Retinal pigment epithelial cell (primary cell): ENCODE results near the gene PEX10.
"Not testable (repeated sequence)": the region's sequence is repeated elsewhere in the genome, so short reads cannot be mapped to it uniquely, and the experiment has no call there.

Experiments
- DNase-seq: peaks from one replicate; pipeline ENCODE4 v3.0.0-alpha.2; 2010; ENCODE audit warnings: low read depth
- H3K4me3 ChIP-seq: 2 replicates; pipeline ENCODE4 v1.5.1; 2011; ENCODE audit warnings: mild to moderate bottlenecking, low read length, control low read depth, moderate library complexity
- TF ChIP-seq, protein P1 (sequence below): conservative IDR thresholded peaks from 2 replicates; pipeline ENCODE4 v1.5.1; 2011; ENCODE audit warnings: low read depth, low read length, control low read depth, inconsistent platforms

The PEX10 gene

DNA sequence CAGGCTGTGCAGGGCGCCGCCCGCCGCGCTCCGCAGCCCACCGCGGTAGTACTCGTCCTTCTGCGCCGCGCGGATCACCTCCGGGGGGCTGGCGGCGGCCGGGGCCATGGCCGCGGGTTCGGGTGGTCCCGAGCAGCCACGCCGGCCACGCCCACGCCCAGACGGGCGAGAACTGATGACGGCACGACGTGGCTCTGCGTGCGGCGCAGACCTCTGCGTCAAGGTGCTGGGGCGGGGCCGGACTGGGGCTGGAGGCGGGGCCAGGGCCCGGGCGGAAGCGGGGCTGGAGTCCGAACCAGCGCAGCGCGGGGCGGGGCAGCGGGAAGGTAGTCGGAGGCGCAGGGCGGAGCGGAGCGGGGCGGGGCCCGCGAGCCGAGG lies at the start of gene PEX10:
PEX10 (minus strand) TSS at position 170 of the 378 bp plus-strand sequence; CDS start at position 108, 62 bp downstream.
- peak; percentile 70 for DNase-seq
- H3K4me3 ChIP-seq, result peak within 1 kb of the TSS; percentile 84
- TF ChIP-seq, protein P1, sequence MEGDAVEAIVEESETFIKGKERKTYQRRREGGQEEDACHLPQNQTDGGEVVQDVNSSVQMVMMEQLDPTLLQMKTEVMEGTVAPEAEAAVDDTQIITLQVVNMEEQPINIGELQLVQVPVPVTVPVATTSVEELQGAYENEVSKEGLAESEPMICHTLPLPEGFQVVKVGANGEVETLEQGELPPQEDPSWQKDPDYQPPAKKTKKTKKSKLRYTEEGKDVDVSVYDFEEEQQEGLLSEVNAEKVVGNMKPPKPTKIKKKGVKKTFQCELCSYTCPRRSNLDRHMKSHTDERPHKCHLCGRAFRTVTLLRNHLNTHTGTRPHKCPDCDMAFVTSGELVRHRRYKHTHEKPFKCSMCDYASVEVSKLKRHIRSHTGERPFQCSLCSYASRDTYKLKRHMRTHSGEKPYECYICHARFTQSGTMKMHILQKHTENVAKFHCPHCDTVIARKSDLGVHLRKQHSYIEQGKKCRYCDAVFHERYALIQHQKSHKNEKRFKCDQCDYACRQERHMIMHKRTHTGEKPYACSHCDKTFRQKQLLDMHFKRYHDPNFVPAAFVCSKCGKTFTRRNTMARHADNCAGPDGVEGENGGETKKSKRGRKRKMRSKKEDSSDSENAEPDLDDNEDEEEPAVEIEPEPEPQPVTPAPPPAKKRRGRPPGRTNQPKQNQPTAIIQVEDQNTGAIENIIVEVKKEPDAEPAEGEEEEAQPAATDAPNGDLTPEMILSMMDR, result no peak

DNA sequence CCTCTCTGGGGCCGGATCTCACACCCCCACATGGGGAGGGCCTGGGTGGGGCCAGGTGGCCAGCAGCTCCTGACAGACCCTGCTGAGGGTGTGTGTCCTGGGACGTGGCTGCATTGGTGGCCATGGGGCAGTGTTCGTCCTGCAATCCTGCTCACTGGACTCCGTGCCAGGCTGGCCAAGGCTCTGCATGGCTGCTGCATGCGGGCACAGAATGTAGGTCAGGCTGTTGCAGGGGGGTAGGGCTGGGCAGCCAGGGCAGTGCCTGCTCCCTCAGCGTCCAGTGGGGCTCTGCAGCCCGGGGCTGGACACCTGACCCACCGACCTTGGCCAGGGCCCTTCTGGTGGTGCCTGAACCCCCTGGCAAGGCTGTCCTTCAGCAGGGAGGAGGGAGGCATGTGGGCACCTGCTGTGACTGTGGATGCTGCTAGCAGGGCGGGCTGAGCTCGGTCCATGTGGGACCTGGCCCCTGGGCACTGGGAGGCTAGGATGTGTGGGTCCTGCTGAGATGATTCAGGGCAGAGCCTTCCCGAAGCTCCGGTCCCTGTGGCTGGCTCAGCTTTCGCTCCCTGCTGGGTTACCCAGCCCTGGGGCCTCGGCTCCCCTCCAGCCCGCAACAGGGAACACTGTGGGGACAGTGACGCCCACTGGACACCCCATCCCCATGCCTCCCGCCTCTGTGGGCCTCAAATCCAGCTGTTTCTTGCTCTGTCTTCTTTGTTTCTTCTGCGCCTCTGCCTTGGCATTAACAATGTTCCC lies 48.8 kb upstream of the PEX10 start:
- TF ChIP-seq, protein P1, result no peak
- H3K4me3 ChIP-seq, result no peak overlapping the region
- no peak for DNase-seq

DNA sequence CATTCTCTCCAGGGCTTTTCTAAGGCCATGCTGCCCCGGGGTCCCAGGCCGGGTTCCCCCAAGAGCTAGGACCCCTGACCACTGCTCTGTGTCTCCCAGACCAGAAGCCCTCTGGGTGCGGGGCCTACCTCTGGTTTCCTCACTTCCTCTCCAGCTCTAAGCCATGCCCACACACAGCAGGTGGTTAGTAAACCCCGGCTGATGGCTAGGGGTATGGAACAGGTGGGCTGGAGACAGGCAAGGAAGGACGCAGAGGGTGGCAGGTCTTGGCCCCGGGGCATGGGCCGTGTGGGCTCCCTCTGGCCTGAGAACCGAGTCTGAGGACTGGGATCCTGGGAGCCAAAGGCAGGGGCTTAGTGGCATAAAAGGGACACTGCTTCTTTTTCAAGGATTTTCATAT lies 47.8 kb upstream of the PEX10 start:
- DNase-seq, result no peak
- H3K4me3 ChIP-seq, result no peak overlapping the region
- TF ChIP-seq, protein P1, result no peak

DNA sequence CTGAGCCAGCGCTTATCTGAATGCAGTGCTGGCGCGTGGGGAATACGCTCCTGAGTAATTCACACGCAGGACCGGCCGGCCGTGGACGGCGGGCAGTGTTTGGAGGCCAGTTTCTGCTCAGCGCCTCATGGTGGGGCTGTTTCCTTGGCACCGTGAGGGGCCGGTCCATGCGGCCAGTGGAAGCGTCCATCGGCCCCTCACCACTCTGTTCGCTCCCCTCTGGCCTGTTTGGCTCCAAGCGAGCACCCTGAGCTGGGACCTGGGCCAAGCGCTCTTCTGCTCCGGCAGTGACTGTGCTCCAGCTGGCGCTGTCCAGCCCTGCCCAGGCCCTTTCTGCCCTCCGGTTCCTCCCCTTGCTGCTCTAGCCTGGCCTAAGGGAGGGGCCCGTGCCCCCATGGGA lies 47.4 kb upstream of the PEX10 start:
- no peak for DNase-seq
- TF ChIP-seq, protein P1, result peak; percentile 6
- no peak overlapping the region for H3K4me3 ChIP-seq

DNA sequence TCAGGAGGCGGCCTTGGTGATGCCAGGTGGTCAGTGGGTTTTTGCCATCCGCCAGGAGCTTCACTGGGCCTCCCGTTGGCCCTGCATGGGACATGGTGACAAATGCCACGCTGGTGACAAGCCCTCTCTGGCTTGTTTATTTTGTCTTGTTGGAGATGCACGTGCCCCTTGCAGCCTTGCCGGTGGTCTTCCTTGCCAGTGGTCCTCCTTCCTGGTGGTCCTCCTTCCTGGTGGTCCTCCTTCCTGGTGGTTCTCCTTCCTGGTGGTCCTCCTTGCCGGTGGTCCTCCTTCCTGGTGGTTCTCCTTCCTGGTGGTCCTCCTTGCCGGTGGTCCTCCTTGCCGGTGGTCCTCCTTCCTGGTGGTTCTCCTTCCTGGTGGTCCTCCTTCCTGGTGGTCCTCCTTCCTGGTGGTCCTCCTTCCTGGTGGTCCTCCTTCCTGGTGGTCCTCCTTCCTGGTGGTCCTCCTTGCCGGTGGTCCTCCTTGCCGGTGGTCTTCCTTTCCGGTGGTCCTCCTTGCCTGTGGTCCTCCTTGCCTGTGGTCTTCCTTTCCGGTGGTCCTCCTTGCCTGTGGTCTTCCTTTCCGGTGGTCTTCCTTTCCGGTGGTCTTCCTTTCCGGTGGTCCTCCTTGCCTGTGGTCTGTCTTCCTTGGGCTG lies 46.9 kb upstream of the PEX10 start:
- H3K4me3 ChIP-seq, DNase-seq: not testable (repeated sequence)

DNA sequence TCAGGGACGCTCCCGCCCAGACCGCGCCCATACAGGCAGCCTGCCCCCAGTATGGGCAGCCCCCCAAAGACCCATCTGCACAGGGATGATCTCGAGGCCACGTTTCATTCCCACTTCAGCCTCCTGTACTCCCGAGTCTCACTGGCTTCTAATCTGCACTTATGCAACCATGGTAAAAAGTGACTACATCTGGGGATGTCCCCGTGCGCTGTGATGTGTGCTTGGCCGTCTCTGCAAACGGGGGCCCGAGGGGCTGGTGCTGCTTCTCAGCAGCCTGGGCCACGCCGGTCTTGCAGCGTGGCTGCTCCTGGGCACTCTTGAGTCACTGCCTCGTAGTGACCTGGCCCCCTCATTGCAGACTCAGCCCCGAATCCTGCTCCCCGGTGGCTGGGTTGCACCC lies 46.3 kb upstream of the PEX10 start:
- DNase-seq, result no peak
- TF ChIP-seq, protein P1, result no peak
- no peak overlapping the region for H3K4me3 ChIP-seq

DNA sequence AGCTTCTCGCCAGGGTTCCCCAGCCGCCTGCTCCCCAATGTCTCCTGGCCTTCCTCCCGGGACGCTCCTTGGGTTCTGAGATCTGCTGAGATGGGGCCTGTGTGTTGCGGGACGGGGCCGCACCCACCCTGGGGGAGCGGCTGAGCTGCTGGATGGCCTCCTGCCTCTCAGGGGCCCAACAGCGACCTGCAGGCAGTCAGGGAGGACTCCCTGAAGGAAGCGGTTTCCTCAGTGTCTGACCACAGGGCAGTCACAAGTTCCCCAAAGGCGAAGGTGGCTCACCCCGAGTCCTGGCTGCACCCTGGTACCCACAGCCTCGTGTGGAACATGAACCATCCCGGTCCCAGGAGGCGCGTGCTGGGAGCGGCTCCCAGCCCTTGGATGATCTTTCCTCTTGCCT lies 45.1 kb upstream of the PEX10 start:
- no peak overlapping the region for H3K4me3 ChIP-seq
- DNase-seq, result no peak
- TF ChIP-seq, protein P1, result no peak
